B cell (primary cell): ENCODE measurements around the gene WDR75. TPM values are rescaled to one million over a fixed set of nuclear protein-coding genes. Genes with fewer than 3 reads are reported as not detected.

Experiments
- ATAC-seq: fragments of 200-7000 bp; cut with Tn5 transposase; one replicate; pipeline ENCODE4 v1.10.0; 2021; ENCODE audit warnings: low read depth, mild to moderate bottlenecking, moderate number of reproducible peaks, moderate library complexity
- CTCF ChIA-PET: fragments of 350-600 bp; sonication (Branson Sonifier 250); formaldehyde crosslinking; loops from one replicate; lab custom pipeline; 2021; ENCODE audit warnings: antibody characterized with exemption, inconsistent platforms; lab: Charles Lee
- POLR2A ChIA-PET: fragments of 350-600 bp; sonication (Branson Sonifier 250); formaldehyde crosslinking; loops from one replicate; lab custom pipeline; 2021; ENCODE audit warnings: antibody characterized with exemption; lab: Charles Lee
- DNase-seq: peaks from one replicate; pipeline ENCODE4 v3.0.0; 2013
- H2AFZ ChIP-seq: 2 replicates; pipeline ENCODE4 v1.6.1; 2012; ENCODE audit warnings: mild to moderate bottlenecking, low read depth, low read length; ENCODE audit not compliant: insufficient read depth, poor library complexity, severe bottlenecking
- H3K27ac ChIP-seq, 2 donors: 1 replicate in 1 of 2; 2 replicates in 1 of 2; pipeline ENCODE4 v1.5.1; 2012 to 2013; ENCODE audit warnings: low read length in 2 of 2, mild to moderate bottlenecking in 2 of 2, moderate library complexity in 1 of 2
- H3K27me3 ChIP-seq, 4 experiments: fragments of 200-600 bp in 1 of 4; sonication (generic) in 1 of 4; replicated peaks in 1 of 4; 1 replicate in 2 of 4; 2 replicates in 2 of 4; pipeline versions ENCODE4 v1.6.1 to v1.7.0; 2013 to 2016; ENCODE audit warnings: low read length in 3 of 4, mild to moderate bottlenecking in 2 of 4, mixed read lengths in 1 of 4, moderate library complexity in 1 of 4; ENCODE audit not compliant: insufficient read depth in 4 of 4, control insufficient read depth in 3 of 4; ENCODE audit errors: control extremely low read depth in 1 of 4
- H3K36me3 ChIP-seq, 2 experiments: replicated peaks in 1 of 2; 1 replicate in 1 of 2; 2 replicates in 1 of 2; pipeline versions ENCODE4 v1.6.1 to v1.7.1; 2013; ENCODE audit warnings: low read length in 1 of 2; ENCODE audit not compliant: insufficient read depth in 2 of 2, control insufficient read depth in 1 of 2; ENCODE audit errors: control extremely low read depth in 1 of 2, extremely low read depth in 1 of 2
- H3K4me1 ChIP-seq, 2 donors: fragments of 200-600 bp in 1 of 2; sonication (generic) in 1 of 2; 1 replicate in 1 of 2; 2 replicates in 1 of 2; pipeline versions ENCODE4 v1.5.1 to v1.6.1; 2013 to 2017; ENCODE audit warnings: low read length in 2 of 2; ENCODE audit not compliant: control insufficient read depth in 2 of 2, insufficient read depth in 2 of 2
- H3K4me2 ChIP-seq: replicated peaks from 2 replicates; pipeline ENCODE3; 2012; ENCODE audit warnings: mild to moderate bottlenecking, low read depth, low read length; ENCODE audit not compliant: poor library complexity, severe bottlenecking
- H3K4me3 ChIP-seq, 5 experiments: fragments of 200-600 bp in 1 of 5; sonication (generic) in 1 of 5; 1 replicate in 3 of 5; 2 replicates in 2 of 5; pipeline versions ENCODE4 v1.5.1 to v1.7.0; 2011 to 2016; ENCODE audit warnings: low read length in 4 of 5, mild to moderate bottlenecking in 4 of 5, low read depth in 2 of 5, control low read depth in 1 of 5, moderate library complexity in 1 of 5; ENCODE audit not compliant: insufficient read depth in 1 of 5; ENCODE audit errors: control extremely low read depth in 1 of 5, extremely low read depth in 1 of 5
- H3K79me2 ChIP-seq: fragments of 200-600 bp; sonication (generic); one replicate; pipeline ENCODE4 v1.6.0; 2016; ENCODE audit warnings: low read length; ENCODE audit not compliant: control insufficient read depth, insufficient read depth
- H3K9ac ChIP-seq: fragments of 200-600 bp; sonication (generic); 2 replicates; pipeline ENCODE4 v1.6.1; 2017; ENCODE audit warnings: mild to moderate bottlenecking, low read length, moderate library complexity
- H3K9me3 ChIP-seq, 3 donors: one replicate each; pipeline versions ENCODE4 v1.6.1 to v1.7.1; 2013; ENCODE audit warnings: low read length in 2 of 3; ENCODE audit not compliant: control insufficient read depth in 2 of 3, insufficient read depth in 1 of 3; ENCODE audit errors: control extremely low read depth in 1 of 3
- H4K20me1 ChIP-seq: 2 replicates; pipeline ENCODE4 v1.6.0; 2012; ENCODE audit warnings: mild to moderate bottlenecking, low read length; ENCODE audit not compliant: insufficient read depth, control insufficient read depth, poor library complexity, severe bottlenecking
- H3K27ac Mint-ChIP-seq: one replicate; pipeline ENCODE4 v1.8.0; 2021; ENCODE audit warnings: mixed read lengths
- H3K27me3 Mint-ChIP-seq: one replicate; pipeline ENCODE4 v1.8.0; 2021; ENCODE audit warnings: mixed read lengths
- H3K4me1 Mint-ChIP-seq: one replicate; pipeline ENCODE4 v1.8.0; 2021; ENCODE audit warnings: mixed read lengths
- H3K4me3 Mint-ChIP-seq: one replicate; pipeline ENCODE4 v1.8.0; 2021; ENCODE audit warnings: mixed read lengths
- H3K9me3 Mint-ChIP-seq: one replicate; pipeline ENCODE4 v1.8.0; 2022; ENCODE audit warnings: mixed read lengths; ENCODE audit not compliant: insufficient read depth
- EZH2 ChIP-seq: IDR thresholded peaks from 2 replicates; pipeline ENCODE4 v1.6.1; 2012; ENCODE audit warnings: borderline replicate concordance, low read depth, mild to moderate bottlenecking, moderate library complexity, low read length; ENCODE audit not compliant: insufficient read depth, poor library complexity, severe bottlenecking
- WGBS: methylation state at CpG from one replicate; pipeline ENCODE4 v1.1.5; 2013; ENCODE audit warnings: missing lambda C conversion rate; ENCODE audit not compliant: insufficient coverage; 5-methylcytosine and 5-hydroxymethylcytosine counted together
- intact Hi-C: fragments of 100-400 bp; cut with micrococcal nuclease; formaldehyde crosslinking; loops from one replicate; pipeline ENCODE4 v1.10.0; 2022
- polyA plus RNA-seq: library from polyadenylated mRNA; depleted of rRNA; stranded (reverse); fragments of >200 nt; gene quantifications from 2 replicates; pipeline ENCODE4 v1.2.3, GENCODE V29; 2012
- total RNA-seq, 2 donors: library from RNA; stranded (reverse); fragments of 120-200 nt in 1 of 2; gene quantifications; 1 replicate in 1 of 2; 2 replicates in 1 of 2; pipeline versions ENCODE4 v1.2.3 to v1.2.4, GENCODE V29; 2013 to 2022
- TF ChIP-seq, protein P1 (sequence below): fragments of 200-600 bp; IDR thresholded peaks from one replicate; pipeline ENCODE4 v1.8.0; 2022; ENCODE audit warnings: antibody characterized with exemption, mild to moderate bottlenecking

Gene WDR75
- total and polyA plus RNA-seq, 2 donors (not counting 1 experiment from before 2014, with no cell fraction given) = 17.6 to 51.2 TPM

DNA sequence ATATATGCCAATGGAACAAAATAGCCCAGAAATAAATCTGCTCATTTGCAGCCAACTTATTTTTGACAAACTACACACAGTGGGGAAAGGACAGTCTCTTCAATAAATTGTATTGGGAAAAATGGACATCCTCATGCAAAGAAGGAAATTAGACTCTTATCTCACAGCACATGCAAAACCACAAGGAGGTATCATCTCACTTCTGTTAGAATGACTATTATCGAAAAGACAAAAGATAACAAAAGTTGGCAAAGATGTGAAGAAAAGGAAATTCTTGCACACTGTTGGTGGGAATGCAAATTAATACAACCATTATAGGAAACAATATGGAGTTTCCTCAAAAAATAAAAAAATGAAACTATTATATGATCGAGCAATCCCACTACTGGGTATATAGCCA, 16.3 kb upstream of the WDR75 start:
- TF ChIP-seq EZH2 = no peak
- TF ChIP-seq, protein P1, sequence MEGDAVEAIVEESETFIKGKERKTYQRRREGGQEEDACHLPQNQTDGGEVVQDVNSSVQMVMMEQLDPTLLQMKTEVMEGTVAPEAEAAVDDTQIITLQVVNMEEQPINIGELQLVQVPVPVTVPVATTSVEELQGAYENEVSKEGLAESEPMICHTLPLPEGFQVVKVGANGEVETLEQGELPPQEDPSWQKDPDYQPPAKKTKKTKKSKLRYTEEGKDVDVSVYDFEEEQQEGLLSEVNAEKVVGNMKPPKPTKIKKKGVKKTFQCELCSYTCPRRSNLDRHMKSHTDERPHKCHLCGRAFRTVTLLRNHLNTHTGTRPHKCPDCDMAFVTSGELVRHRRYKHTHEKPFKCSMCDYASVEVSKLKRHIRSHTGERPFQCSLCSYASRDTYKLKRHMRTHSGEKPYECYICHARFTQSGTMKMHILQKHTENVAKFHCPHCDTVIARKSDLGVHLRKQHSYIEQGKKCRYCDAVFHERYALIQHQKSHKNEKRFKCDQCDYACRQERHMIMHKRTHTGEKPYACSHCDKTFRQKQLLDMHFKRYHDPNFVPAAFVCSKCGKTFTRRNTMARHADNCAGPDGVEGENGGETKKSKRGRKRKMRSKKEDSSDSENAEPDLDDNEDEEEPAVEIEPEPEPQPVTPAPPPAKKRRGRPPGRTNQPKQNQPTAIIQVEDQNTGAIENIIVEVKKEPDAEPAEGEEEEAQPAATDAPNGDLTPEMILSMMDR = no peak
- no peak overlapping the region for H3K27ac ChIP-seq
- intact Hi-C loops = no loop called here
- H4K20me1 ChIP-seq = no peaks in the 10 kb centered on the region
- H2AFZ ChIP-seq = no peak overlapping the region
- no peak overlapping the region for H3K4me3 ChIP-seq
- H3K9ac ChIP-seq = no peak overlapping the region
- no peaks in the 10 kb centered on the region for H3K4me1 ChIP-seq
- peaks cover 13% of the 10 kb centered on the region for H3K27me3 Mint-ChIP-seq
- WGBS = no CpG with 5 or more reads among the region's 2 CpGs
- H3K36me3 ChIP-seq = no peaks in the 10 kb centered on the region
- ChIA-PET CTCF (no interaction called here), POLR2A (no interaction called here)
- H3K4me1 Mint-ChIP-seq = no peaks in the 10 kb centered on the region
- H3K27me3 ChIP-seq = peaks cover 0 to 2% (median 0%) of the 10 kb centered on the region in 4 experiments
- no peaks in the 10 kb centered on the region for H3K9me3 ChIP-seq
- DNase-seq (no peak), ATAC-seq (no peak)
- H3K4me2 ChIP-seq = no peak overlapping the region
- no peak overlapping the region for H3K27ac Mint-ChIP-seq
- no peaks in the 10 kb centered on the region for H3K79me2 ChIP-seq
- H3K9me3 Mint-ChIP-seq = no peaks in the 10 kb centered on the region
- H3K4me3 Mint-ChIP-seq = no peak overlapping the region

DNA sequence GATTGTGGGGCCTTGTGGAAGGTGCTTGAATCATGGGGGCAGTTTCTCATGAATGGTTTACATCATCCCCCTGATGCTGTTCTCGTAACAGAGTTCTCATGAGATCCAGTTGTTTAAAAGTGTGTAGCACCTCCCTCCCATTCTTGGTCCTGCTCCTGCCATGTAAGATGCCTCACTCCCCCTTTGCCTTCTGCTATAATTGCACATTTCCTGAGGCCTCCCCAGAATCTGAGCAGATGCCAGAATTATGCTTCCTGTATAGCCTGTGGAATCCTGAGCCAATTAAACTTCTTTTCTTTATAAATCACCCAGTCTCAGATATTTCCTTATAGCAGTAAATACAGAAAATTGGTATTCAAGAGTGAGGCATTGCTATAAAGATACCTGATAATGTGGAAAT, 15.6 kb upstream of the WDR75 start:
- Histone ChIP-seq H3K27me3 (peaks cover 0 to 2% (median 0%) of the 10 kb centered on the region in 4 experiments), H4K20me1 (no peaks in the 10 kb centered on the region), H3K4me2 (no peak overlapping the region), H3K4me3 (no peak overlapping the region), H3K27ac (no peak overlapping the region), H3K79me2 (no peaks in the 10 kb centered on the region), H2AFZ (no peak overlapping the region), H3K4me1 (no peaks in the 10 kb centered on the region), H3K36me3 (no peaks in the 10 kb centered on the region), H3K9ac (no peak overlapping the region), H3K9me3 (no peaks in the 10 kb centered on the region)
- intact Hi-C loops = no loop called here
- Mint-ChIP-seq H3K4me1 (no peaks in the 10 kb centered on the region), H3K27me3 (peaks cover 15% of the 10 kb centered on the region), H3K4me3 (no peak overlapping the region), H3K27ac (no peak overlapping the region), H3K9me3 (no peaks in the 10 kb centered on the region)
- TF ChIP-seq, protein P1 = no peak
- no peak for TF ChIP-seq EZH2
- no peak for DNase-seq
- ATAC-seq = no peak
- WGBS = 80% methylated on average over 1 of the region's 1 CpG
- CTCF ChIA-PET = no interaction called here
- POLR2A ChIA-PET = no interaction called here
